OCI-LY1 (cell line): Measurements from ENCODE around the gene LIME1.

ENCODE experiments used
- CTCF ChIP-seq: fragments of 200-600 bp; sonication (generic), shearing (Covaris generic); IDR thresholded peaks from 2 replicates; pipeline ENCODE4 v1.5.1; 2017; ENCODE audit warnings: mild to moderate bottlenecking, antibody characterized with exemption, low read length, moderate library complexity, mixed read lengths
- EZH2 ChIP-seq: fragments of 200-600 bp; sonication (generic), shearing (Covaris generic); IDR thresholded peaks from 2 replicates; pipeline ENCODE4 v1.8.0; 2017; ENCODE audit warnings: borderline replicate concordance, mixed run types, mild to moderate bottlenecking, antibody characterized with exemption, low read length, moderate library complexity, mixed read lengths

- TF ChIP-seq CTCF: no peak
- TF ChIP-seq EZH2: no peak
Observed at GRCh38 chr20:63743210-63743970, 6.9 kb downstream of the LIME1 start.
